K562 (cell line): ENCODE data around the gene DRD2. TPM values are rescaled to one million over a fixed set of nuclear protein-coding genes. Genes with fewer than 3 reads are reported as not detected.

Experiments used
- ATAC-seq: fragments of 200-7000 bp; cut with Tn5 transposase; 3 replicates; pipeline ENCODE4 v1.9.1; 2020; ENCODE audit warnings: moderate library complexity
- BruUV-seq: library from RNA; stranded (reverse); fragments of 400-500 nt; replicated peaks from 2 replicates; lab custom pipeline; 2021; lab: Mats Ljungman, UMichigan
- CTCF ChIA-PET: fragments of 300-600 bp; formaldehyde crosslinking; extraction: SDS; loops from one replicate; lab custom pipeline; 2021; ENCODE audit warnings: low intra/inter-chr PET ratio; lab: Yijun Ruan, JAX
- POLR2A ChIA-PET: fragments of 300-600, 350-650 bp; sonication (Branson Sonifier 250); formaldehyde crosslinking; extraction: SDS; loops from one replicate; lab custom pipeline; 2021; ENCODE audit warnings: antibody characterized with exemption, inconsistent platforms; lab: Yijun Ruan, JAX
- DNase-seq, 4 experiments: peaks; one replicate each; pipeline versions ENCODE4 v3.0.0 to v3.0.0-alpha.2; 2011 to 2018; ENCODE audit warnings: low spot score in 3 of 4, mixed read lengths in 3 of 4; ENCODE audit errors: extremely low read depth in 1 of 4
- FAIRE-seq: peaks from 2 replicates; lab custom pipeline; 2011; peaks lifted over from hg19 to GRCh38; lab: Jason Lieb, UNC
- H2AFZ ChIP-seq: 2 replicates; pipeline ENCODE4 v1.6.0; 2011; ENCODE audit warnings: low read depth, low read length, control low read depth, inconsistent platforms
- H3K27ac ChIP-seq: fragments of 200-600 bp; 3 replicates; pipeline ENCODE4 v1.8.0; 2011; ENCODE audit warnings: low read depth, mild to moderate bottlenecking, control low read depth, inconsistent platforms, low read length, moderate library complexity, mixed read lengths; ENCODE audit errors: extremely low read depth
- H3K27me3 ChIP-seq, 2 experiments: fragments of 300-600 bp in 1 of 2; 2 replicates in 1 of 2; 3 replicates in 1 of 2; pipeline versions ENCODE4 v1.6.0 to v1.8.0; 2011; ENCODE audit warnings: inconsistent platforms in 2 of 2, low read length in 2 of 2, mild to moderate bottlenecking in 1 of 2, mixed read lengths in 1 of 2, moderate library complexity in 1 of 2; ENCODE audit not compliant: control insufficient read depth in 2 of 2, insufficient read depth in 2 of 2
- H3K36me3 ChIP-seq: fragments of 300-600 bp; 3 replicates; pipeline ENCODE4 v1.8.0; 2011; ENCODE audit warnings: mild to moderate bottlenecking, low read length, inconsistent platforms; ENCODE audit not compliant: control insufficient read depth, insufficient read depth
- H3K4me1 ChIP-seq, 2 experiments: fragments of 200-600 bp in 1 of 2; replicated peaks in 1 of 2; 2 replicates in 1 of 2; 3 replicates in 1 of 2; pipeline versions ENCODE4 v1.5.1 to v1.8.0; 2011; ENCODE audit warnings: inconsistent platforms in 2 of 2, low read length in 2 of 2, mild to moderate bottlenecking in 1 of 2, mixed read lengths in 1 of 2, moderate library complexity in 1 of 2; ENCODE audit not compliant: control insufficient read depth in 2 of 2, insufficient read depth in 2 of 2
- H3K4me2 ChIP-seq: 2 replicates; pipeline ENCODE4 v1.6.1; 2011; ENCODE audit warnings: low read length, control low read depth, inconsistent platforms, mixed read lengths; ENCODE audit not compliant: insufficient read depth
- H3K4me3 ChIP-seq: fragments of 200-600 bp; sonication (generic), shearing (Covaris generic); 2 replicates; pipeline ENCODE4 v1.5.1; 2016; ENCODE audit warnings: control low read depth, inconsistent platforms
- H3K79me2 ChIP-seq: fragments of 200-600 bp; 3 replicates; pipeline ENCODE4 v1.8.0; 2011; ENCODE audit warnings: low read length, inconsistent platforms; ENCODE audit not compliant: control insufficient read depth, insufficient read depth
- H3K9ac ChIP-seq, 2 experiments: 2 replicates each; pipeline versions ENCODE4 v1.6.0 to v1.6.1; 2011; ENCODE audit warnings: low read depth in 2 of 2, low read length in 2 of 2, control low read depth in 1 of 2, inconsistent platforms in 1 of 2, mild to moderate bottlenecking in 1 of 2, mixed read lengths in 1 of 2; ENCODE audit not compliant: insufficient read depth in 1 of 2
- H3K9me1 ChIP-seq: one replicate; pipeline ENCODE4 v1.6.0; 2011; ENCODE audit warnings: inconsistent platforms, mild to moderate bottlenecking, low read length, moderate library complexity; ENCODE audit not compliant: control insufficient read depth, insufficient read depth
- H3K9me3 ChIP-seq: replicated peaks from 2 replicates; pipeline ENCODE4 v1.5.1; 2011; ENCODE audit warnings: low read depth, low read length, inconsistent platforms; ENCODE audit not compliant: control insufficient read depth, insufficient read depth
- H4K20me1 ChIP-seq: replicated peaks from 2 replicates; pipeline ENCODE4 v1.6.1; 2011; ENCODE audit warnings: low read length, inconsistent platforms, mixed read lengths; ENCODE audit not compliant: control insufficient read depth, insufficient read depth
- FUS ChIP-seq: fragments of 200-400 bp; formaldehyde crosslinking; optimal IDR thresholded peaks from 2 replicates; pipeline ENCODE3; 2017; ENCODE audit warnings: low read depth, low read length
- GABPB2 ChIP-seq: fragments of 250-450 bp; sonication (Bioruptor Pico); conservative IDR thresholded peaks from 2 replicates; pipeline ENCODE4 v1.5.1; 2021; ENCODE audit warnings: mild to moderate bottlenecking
- GTF2A2 ChIP-seq: IDR thresholded peaks from 2 replicates; pipeline ENCODE4 v1.6.1; 2016; ENCODE audit warnings: mild to moderate bottlenecking, missing genetic modification characterization, missing compliant biosample characterization
- KDM2B ChIP-seq: fragments of 250-450 bp; sonication (Bioruptor Pico); IDR thresholded peaks from 2 replicates; pipeline ENCODE4 v1.8.0; 2021; ENCODE audit warnings: mild to moderate bottlenecking, moderate library complexity
- KDM4B ChIP-seq, 2 experiments: fragments of 450-650 bp in 1 of 2; sonication (generic) in 1 of 2; IDR thresholded peaks; 2 replicates each; pipeline ENCODE4 v1.6.1; 2016 to 2017; ENCODE audit warnings: borderline replicate concordance in 2 of 2, antibody characterized with exemption in 1 of 2, low read depth in 1 of 2, mild to moderate bottlenecking in 1 of 2
- RBM34 ChIP-seq: fragments of 200-400 bp; formaldehyde crosslinking; IDR thresholded peaks from 2 replicates; pipeline ENCODE4 v1.6.1; 2018; ENCODE audit warnings: low read length, borderline replicate concordance; ENCODE audit not compliant: insufficient read depth
- RNF2 ChIP-seq: sonication (generic); IDR thresholded peaks from 2 replicates; pipeline ENCODE4 v1.6.1; 2016
- U2AF2 ChIP-seq: fragments of 200-400 bp; formaldehyde crosslinking; optimal IDR thresholded peaks from 2 replicates; pipeline ENCODE3; 2017; ENCODE audit warnings: low read depth, mild to moderate bottlenecking, low read length
- ZKSCAN3 ChIP-seq: fragments of 250-450 bp; sonication (Bioruptor Pico); IDR thresholded peaks from 2 replicates; pipeline ENCODE4 v1.4.0; 2020
- ZKSCAN8 ChIP-seq: fragments of 200-800 bp; sonication (Bioruptor generic); IDR thresholded peaks from 2 replicates; pipeline ENCODE4 v1.6.1; 2016; ENCODE audit warnings: missing genetic modification characterization, missing compliant biosample characterization
- ZNF263 ChIP-seq: sonication (generic); formaldehyde crosslinking; IDR thresholded peaks from 2 replicates; pipeline ENCODE4 v1.8.0; 2022; ENCODE audit warnings: mild to moderate bottlenecking, missing genetic modification reagents, borderline replicate concordance
- ZNF311 ChIP-seq: fragments of 250-450 bp; sonication (Bioruptor Pico); IDR thresholded peaks from 2 replicates; pipeline ENCODE4 v1.4.0; 2020; ENCODE audit warnings: mild to moderate bottlenecking, moderate library complexity
- ZNF75A ChIP-seq: fragments of 450-650 bp; formaldehyde crosslinking; IDR thresholded peaks from 2 replicates; pipeline ENCODE4 v1.4.0; 2020; ENCODE audit warnings: mild to moderate bottlenecking
- ZZZ3 ChIP-seq: fragments of 450-650 bp; IDR thresholded peaks from 2 replicates; pipeline ENCODE4 v1.6.1; 2016; ENCODE audit warnings: antibody characterized with exemption, mild to moderate bottlenecking, moderate library complexity
- WGBS: fragments of 100-300 bp; shearing (Covaris generic); methylation state at CpG from one replicate; pipeline ENCODE4 v1.1.6; 2016; ENCODE audit warnings: low coverage, mixed read lengths; ENCODE audit not compliant: insufficient coverage; ENCODE audit errors: missing lambda C conversion rate; 5-methylcytosine and 5-hydroxymethylcytosine counted together
- in situ Hi-C: fragments of 300-500 bp; cut with MboI; formaldehyde crosslinking; loops from 4 replicates; pipeline ENCODE4 v1.15.0; 2018; ENCODE audit warnings: inconsistent platforms, mixed read lengths
- intact Hi-C: fragments of 100-400 bp; cut with micrococcal nuclease; formaldehyde crosslinking; loops from 2 replicates; pipeline ENCODE4 v1.14.2; 2022
- polyA plus RNA-seq, 8 experiments: library from polyadenylated mRNA; depleted of rRNA in 4 of 8; stranded (reverse) in 5 of 8; unstranded in 3 of 8; fragments of >200 nt; fragmentation: Nextera tagmentation in 2 of 8; fragmentation: Illumina TruSeq in 1 of 8; extraction: Ambion mirVana in 2 of 8; extraction: Trizol in 1 of 8; gene quantifications; 2 replicates each; pipeline versions ENCODE4 v1.2.1 to v1.2.3, GENCODE V29; 2011 to 2014; ENCODE audit warnings: inconsistent platforms in 1 of 8, missing spikeins in 1 of 8
- total RNA-seq, 7 experiments: library from RNA; depleted of rRNA in 6 of 7; stranded (reverse); fragments of >200 nt in 6 of 7; fragmentation: Illumina TruSeq in 2 of 7; extraction: Trizol in 2 of 7; gene quantifications; 2 replicates each; pipeline versions ENCODE4 v1.2.1 to v1.2.3, GENCODE V29; 2011 to 2021; ENCODE audit warnings: low replicate concordance in 1 of 7
- TF ChIP-seq, protein P1 (sequence below): fragments of 450-650 bp; IDR thresholded peaks from 2 replicates; pipeline ENCODE4 v1.6.1; 2017; ENCODE audit warnings: antibody characterized with exemption

The DRD2 gene
- total and polyA plus RNA-seq, 9 of the 15 experiments (the other 6 are each of a cell fraction or from before 2014, with no cell fraction given), result not detected

- TF ChIP-seq RNF2 (no peak), ZZZ3 (no peak), ZNF263 (CRISPR knock-in tag) (no peak), ZNF311 (CRISPR knock-in tag) (no peak), FUS (no peak), RBM34 (no peak), U2AF2 (no peak), KDM4B (IDR thresholded peaks at IDR 0.05; ENCODE audit: borderline replicate concordance in 2 of 2, low read depth in 1 of 2) (no peak), GABPB2 (CRISPR knock-in tag) (no peak), GTF2A2 (no peak), ZNF75A (no peak), ZKSCAN8 (CRISPR knock-in tag) (no peak), ZKSCAN3 (CRISPR knock-in tag) (no peak), KDM2B (CRISPR knock-in tag) (no peak)
- TF ChIP-seq, protein P1, sequence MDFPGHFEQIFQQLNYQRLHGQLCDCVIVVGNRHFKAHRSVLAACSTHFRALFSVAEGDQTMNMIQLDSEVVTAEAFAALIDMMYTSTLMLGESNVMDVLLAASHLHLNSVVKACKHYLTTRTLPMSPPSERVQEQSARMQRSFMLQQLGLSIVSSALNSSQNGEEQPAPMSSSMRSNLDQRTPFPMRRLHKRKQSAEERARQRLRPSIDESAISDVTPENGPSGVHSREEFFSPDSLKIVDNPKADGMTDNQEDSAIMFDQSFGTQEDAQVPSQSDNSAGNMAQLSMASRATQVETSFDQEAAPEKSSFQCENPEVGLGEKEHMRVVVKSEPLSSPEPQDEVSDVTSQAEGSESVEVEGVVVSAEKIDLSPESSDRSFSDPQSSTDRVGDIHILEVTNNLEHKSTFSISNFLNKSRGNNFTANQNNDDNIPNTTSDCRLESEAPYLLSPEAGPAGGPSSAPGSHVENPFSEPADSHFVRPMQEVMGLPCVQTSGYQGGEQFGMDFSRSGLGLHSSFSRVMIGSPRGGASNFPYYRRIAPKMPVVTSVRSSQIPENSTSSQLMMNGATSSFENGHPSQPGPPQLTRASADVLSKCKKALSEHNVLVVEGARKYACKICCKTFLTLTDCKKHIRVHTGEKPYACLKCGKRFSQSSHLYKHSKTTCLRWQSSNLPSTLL, result no peak
- no peak overlapping the region for H3K27ac ChIP-seq
- no peak overlapping the region for H2AFZ ChIP-seq
- CTCF ChIA-PET, result no interaction called here
- H3K36me3 ChIP-seq, result no peaks in the 10 kb centered on the region
- H3K9ac ChIP-seq, result no peak overlapping the region
- H3K4me3 ChIP-seq, result no peak overlapping the region
- ATAC-seq, result no peak
- H3K79me2 ChIP-seq, result no peaks in the 10 kb centered on the region
- intact Hi-C loops, result no loop called here
- no TSS peak for BruUV-seq
- H3K4me1 ChIP-seq, result no peaks in the 10 kb centered on the region
- no peaks in the 10 kb centered on the region for H3K9me1 ChIP-seq
- FAIRE-seq, result no peak
- H3K9me3 ChIP-seq, result no peaks in the 10 kb centered on the region
- DNase-seq, result no peak
- H4K20me1 ChIP-seq, result no peaks in the 10 kb centered on the region
- WGBS, result 0% methylated on average over 5 of the region's 8 CpGs
- H3K27me3 ChIP-seq, result peaks cover 3 to 35% of the 10 kb centered on the region in 2 experiments; a peak in 3 of 5 replicates
- no peak overlapping the region for H3K4me2 ChIP-seq
- POLR2A ChIA-PET, result interaction anchor here (0.5 kb wide), 1 partner anchor 398 kb away, joined by 3 read pairs; no protein-coding TSS in a partner anchor
- in situ Hi-C loops, result no loop called here
Measured at GRCh38 chr11:113435190-113435968, 39.8 kb downstream of the DRD2 start.
